ENCODE data around the gene C5orf46.
A peak's percentile ranks its signal among the peaks of the same experiment; 100 is the strongest.
"Not testable (repeated sequence)": the region's sequence is repeated elsewhere in the genome, so short reads cannot be mapped to it uniquely, and the experiment has no call there.

Gene C5orf46

GRCh38 chr5:147906326-147907095 is at the start of gene C5orf46:
C5orf46 (minus strand) TSS chr5:147906538; CDS start chr5:147906501, 37 bp downstream.
- DNase-seq (ENCODE audit: low spot score) = peak; percentile 26

DNA sequence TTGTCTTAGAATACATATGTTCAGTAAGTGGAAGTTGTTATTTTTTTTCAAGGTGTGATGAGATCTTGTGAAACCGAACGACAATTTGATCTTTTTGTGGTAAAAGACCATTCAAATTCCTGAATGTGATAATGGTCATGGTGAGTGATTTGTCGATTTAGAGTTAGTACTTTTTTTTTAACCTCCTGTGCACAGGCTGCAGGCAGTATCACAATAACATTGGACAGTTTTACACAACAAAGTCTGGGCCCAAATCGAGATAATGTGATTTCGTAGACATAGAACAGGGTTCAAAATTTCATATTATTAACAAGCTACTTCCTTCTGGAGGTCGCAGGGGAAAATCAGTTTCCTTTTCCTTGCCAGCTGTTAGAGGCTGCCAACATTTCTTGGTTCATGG is 48.6 kb upstream of the C5orf46 start:
- DNase-seq (ENCODE audit: low spot score) = no peak

GRCh38 chr5:147949711-147950573 is 43.6 kb upstream of the C5orf46 start:
- DNase-seq (ENCODE audit: low spot score) = peak; percentile 77

DNA sequence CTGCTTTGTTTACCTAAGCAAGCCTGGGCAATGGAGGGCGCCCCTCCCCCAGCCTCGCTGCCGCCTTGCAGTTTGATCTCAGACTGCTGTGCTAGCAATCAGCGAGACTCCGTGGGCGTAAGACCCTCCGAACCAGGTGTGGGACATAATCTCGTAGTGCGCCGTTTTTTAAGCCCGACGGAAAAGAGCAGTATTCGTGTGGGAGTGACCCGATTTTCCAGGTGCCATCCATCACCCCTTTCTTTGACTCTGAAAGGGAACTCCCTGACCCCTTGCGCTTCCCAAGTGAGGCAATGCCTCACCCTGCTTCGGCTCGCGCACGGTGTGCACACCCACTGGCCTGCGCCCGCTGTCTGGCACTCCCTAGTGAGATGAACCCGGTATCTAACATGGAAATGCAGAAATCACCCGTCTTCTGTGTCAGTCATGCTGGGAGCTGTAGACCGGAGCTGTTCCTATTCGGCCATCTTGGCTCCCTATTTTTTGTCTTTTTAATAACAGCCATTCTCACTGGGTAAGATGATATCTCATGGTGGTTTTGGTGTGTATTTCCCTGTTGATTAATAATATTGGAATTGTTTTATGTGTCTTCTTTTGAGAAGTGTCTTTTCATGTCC is 40.4 kb upstream of the C5orf46 start:
- DNase-seq (ENCODE audit: low spot score) = not testable (repeated sequence)

DNA sequence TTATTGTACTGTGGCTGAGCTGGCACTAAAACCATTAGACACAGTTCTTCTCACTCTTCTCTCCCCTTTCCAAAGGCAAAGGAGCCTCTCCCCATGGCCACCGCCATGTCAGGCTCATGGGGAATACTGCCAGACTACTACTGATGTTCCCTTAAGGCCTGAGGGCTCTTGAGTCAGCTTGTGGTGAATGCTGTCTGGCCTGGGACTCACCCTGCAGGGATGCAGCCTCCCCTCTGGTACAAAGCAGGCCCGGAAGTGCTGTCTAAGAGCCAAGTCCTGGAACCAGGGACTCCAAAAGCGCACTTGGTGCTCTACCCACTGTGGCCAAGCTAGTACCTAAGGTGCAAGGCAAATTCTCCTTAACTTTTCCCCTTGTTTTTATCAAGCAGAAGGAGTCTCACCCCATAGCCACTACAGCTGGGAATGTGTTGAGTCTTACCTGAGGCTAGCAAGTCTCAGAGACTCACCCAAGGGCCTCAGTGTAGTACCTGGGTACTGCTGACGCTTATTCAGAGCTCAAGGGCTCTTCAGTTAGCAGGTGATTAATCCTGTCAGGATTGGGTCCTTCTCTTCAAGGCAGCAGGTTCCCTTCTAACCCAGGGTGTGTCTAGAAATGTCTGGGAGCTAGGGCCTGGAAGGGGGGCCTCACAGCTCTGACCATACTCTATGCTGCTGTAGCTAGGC is 33.2 kb upstream of the C5orf46 start:
- no peak for DNase-seq (ENCODE audit: low spot score)

DNA sequence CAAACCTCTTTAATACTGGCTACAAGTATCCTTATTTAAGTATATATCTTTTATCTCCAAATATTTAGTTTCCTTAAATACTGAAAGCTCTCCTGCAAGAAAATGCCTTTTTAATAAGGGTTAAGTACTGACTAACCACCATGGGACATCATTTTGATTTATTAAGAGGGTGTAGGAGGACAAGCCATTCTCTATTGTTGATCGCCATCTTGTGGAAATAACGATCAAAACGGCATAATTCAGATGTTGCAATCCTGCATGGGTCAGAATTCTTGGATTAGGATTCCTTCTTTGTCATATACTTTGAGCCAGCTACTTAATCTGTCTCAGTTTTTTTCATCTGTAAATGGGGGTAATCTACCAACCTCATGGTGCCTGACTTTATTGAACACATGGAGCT is 28.7 kb upstream of the C5orf46 start:
- peak; percentile 72 for DNase-seq (ENCODE audit: low spot score)

DNA sequence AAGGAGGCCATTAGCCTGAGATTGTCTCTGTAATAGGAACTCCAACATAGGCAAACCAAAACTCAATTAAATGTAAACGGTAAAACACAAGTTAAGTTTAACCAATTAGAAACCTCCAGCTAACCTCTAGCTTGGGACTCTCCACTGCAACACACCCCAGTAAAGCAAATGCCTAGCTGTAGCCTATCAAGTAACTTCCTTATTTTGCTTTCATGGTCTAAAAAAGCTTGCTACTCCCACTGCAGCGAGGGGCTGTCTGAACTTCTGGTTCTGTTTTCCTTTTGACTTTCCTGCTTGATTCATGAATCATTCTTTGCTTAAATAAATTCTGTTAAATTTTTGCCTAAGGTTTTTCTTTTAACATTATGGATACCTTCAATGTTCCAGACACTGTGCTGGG is 24.4 kb upstream of the C5orf46 start:
- DNase-seq (ENCODE audit: low spot score) = no peak

DNA sequence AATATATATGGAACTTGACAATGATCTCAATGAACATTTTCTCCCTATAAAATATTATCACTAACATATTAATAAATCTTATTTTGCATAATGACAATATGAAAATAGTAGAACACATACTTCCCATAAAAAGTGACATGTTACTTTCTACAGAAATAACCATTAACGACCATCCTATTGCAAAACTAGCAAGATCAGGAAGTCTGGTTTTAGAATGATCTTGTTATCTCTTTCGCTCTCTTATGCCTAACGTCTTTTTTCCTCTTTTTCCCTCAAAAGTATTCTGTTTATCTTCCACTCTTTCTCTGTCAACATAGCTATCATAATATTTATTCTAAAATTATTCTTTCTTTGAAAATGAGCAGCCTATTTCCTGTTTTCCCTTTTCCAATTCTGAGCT is 21.6 kb upstream of the C5orf46 start:
- DNase-seq (ENCODE audit: low spot score) = no peak

DNA sequence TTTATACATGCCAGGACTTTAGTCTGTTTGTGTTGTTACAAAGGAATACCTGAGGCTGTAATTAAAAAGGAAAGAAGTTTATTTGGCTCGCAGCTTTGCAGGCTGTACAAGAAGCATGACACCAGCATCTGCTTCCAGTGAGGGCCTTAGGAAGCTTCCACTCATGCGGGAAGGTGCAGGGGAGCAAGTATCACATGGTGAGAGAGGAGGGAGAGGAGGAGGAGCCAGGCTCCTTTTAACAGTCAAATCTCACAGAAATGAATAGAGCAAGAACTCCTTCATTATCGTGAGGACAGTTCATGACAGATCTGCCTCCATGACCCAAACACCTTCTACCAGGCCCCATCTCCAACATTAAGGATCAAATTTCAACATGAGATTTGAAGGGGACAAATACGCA is 18.7 kb upstream of the C5orf46 start:
- no peak for DNase-seq (ENCODE audit: low spot score)

DNA sequence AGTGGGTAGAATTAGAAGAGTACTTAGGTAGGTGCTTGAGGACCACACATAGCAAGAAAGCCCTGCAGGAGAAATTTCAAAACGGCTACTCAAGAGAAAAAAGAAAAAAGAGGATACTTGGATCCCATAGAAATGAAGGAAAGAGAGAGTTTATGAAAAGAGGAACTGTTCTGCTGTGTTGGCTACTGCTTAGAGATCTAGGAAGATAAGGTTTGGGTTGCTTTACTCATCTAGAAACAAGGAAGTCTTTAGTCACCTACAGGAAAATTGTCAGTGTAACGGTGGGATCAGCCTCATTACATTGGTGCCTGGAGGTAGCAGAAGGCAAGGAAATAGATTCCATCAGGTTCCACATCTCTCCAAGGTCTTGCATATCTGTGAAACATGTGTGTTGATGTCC is 14.8 kb upstream of the C5orf46 start:
- no peak for DNase-seq (ENCODE audit: low spot score)

DNA sequence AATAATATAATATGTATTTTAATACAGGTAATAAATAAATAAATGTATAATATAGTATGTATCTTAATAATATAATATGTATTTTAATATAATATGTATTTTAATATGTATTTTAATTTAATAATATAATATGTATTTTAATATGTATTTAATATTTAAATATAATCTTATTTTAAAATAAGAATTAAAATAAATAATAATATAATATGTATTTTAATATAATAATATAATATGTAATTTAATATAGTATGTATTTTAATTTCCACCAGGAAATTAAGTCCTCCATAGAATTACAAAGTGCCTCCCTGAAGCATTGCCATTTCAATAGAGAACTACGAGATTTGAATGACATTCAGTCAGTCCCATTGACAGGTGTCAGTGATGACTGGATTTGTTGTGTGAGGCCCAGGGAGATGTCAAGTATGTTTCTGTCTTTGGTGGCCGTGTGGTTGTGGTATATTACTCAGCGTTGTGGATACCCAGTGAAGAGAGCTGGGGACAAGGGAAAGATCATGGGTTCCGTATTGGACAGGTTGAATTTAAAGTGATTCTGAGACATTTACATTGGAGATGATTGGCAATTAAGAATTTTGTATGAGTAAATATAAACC is 14.2 kb upstream of the C5orf46 start:
- DNase-seq (ENCODE audit: low spot score) = no peak

DNA sequence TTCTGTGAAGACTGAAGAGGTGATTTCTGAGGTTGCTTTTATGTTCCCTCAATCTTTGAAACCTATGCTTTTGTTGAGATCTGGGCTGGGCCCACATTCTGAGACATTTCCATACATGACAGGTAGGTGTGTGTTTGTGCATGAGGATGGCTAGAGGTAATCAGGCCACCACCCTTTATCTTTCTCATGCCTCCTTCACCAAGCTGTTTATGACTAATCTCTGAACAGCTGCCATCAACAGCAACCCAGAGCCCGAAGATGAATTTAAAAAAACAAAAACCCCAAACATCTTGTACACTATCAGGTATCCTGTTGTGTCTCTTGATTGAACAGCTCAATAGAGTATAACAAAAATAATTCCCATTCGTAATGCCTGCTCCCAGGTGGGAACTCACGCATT is 12.6 kb upstream of the C5orf46 start:
- no peak for DNase-seq (ENCODE audit: low spot score)

DNA sequence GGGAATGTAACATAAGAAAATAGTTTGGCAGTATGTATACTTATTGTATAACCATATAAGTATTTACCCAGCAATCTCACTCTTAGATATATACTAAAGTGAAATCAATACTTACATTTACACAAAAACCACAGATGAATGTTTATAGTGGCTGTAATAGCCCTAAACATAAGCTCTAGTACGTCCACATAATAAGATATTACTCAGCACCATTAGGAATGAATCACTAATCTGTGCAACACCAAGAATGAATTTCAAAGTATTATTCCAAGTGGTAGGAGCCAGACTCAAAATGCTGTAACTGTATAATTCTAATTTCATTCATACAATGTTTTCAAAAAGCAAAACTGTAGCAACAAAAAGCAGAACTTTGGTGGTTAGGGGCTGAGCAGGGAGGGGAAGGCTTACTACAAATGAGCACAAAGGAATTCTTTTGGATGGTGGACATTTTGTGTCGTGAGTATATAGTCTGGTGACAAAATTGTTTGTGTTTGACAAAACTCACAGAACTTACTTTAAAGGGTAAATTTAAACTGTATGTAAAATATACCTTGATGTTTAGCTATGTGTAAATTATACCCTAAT is 11.9 kb upstream of the C5orf46 start:
- DNase-seq (ENCODE audit: low spot score) = no peak

- no peak for DNase-seq (ENCODE audit: low spot score)
Observed at GRCh38 chr5:147913786-147914185, 7.4 kb upstream of the C5orf46 start.

- DNase-seq (ENCODE audit: low spot score) = no peak
Observed at GRCh38 chr5:147912011-147912410, 5.7 kb upstream of the C5orf46 start.

GRCh38 chr5:147911427-147911826 is 5.1 kb upstream of the C5orf46 start:
- DNase-seq (ENCODE audit: low spot score) = no peak

GRCh38 chr5:147904110-147904509 is 2.2 kb downstream of the C5orf46 start:
- no peak for DNase-seq (ENCODE audit: low spot score)

DNA sequence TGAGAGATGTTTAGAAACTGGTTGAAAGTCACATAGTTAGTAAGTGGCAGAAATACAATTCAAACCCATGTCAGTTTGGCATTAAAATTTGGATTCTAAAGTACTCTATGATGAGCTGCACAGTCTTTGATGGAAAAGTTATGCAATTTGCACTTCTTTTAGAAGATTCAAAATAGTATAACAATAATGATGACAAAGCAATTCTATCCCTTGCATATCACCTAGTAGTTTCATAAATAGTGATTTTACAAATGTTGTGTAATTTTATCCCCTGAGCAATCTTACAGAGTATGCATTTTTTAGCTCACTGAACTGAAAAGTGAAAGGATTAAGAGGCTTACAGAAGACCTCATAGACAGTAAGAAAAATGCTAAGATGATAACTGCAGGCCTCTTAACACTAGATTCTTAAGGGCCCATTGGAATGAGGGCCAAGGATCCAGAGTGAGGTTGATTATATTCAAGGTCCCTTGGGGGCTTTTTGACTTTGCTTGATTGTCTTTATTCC is 3.7 kb downstream of the C5orf46 start:
- no peak for DNase-seq (ENCODE audit: low spot score)

DNA sequence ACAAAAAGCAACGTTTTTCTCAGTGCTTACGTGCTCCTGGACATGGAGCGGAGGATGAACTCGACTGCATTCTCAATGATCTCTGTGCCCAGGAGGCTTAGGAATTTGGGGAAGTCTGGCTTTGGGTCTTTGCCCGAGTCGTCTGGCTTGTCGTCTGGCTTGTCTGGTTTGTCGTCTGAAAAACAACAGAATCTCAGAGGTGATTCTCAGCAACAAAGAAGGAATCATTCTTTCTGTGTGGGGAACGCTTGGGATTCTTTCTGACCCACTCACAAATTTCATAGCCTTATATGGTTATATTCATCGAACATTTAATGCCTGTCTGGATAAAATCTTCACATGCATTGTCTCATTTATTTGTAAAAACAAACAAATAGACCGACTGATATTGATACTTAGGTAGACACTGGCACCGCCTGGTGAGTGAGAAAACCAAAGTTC is 4.7 kb downstream of the C5orf46 start:
- no peak for DNase-seq (ENCODE audit: low spot score)

DNA sequence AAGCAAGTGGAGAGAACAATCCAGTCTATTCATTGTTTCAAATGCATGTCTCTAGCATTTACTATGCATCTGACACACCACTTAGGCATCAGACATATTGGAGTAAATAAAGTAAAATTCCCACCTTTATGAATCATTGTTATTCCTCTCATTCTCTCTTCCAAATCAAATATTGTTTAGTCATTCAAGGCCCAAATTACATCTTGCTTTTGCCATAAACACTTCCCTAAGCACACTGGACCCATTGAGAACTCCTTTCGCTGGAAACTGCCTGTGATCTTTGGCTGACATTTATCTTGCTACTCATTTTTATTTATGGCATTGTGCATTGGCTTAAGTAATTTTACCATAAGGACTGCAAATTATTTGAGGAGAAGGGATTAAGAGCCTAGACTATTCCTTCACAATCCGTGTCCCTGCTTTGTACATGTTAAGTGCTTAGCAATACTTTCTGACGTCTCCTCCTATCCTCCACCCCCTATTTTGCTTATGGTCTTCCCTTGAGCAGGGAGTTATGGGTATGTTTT is 7.4 kb downstream of the C5orf46 start:
- peak; percentile 64 for DNase-seq (ENCODE audit: low spot score)

GRCh38 chr5:147895864-147896263 is 10.5 kb downstream of the C5orf46 start:
- DNase-seq (ENCODE audit: low spot score) = no peak

Measured in LoVo (cell line).